UCSD-AML1 (cell line): ENCODE results near the gene TMEM108.
A peak's percentile ranks its signal among the peaks of the same experiment; 100 is the strongest.
"Not testable (repeated sequence)": the region's sequence is repeated elsewhere in the genome, so short reads cannot be mapped to it uniquely, and the experiment has no call there.

ENCODE experiments used
- DNase-seq: peaks from one replicate; lab custom pipeline; 2025; ENCODE audit not compliant: unreplicated experiment; lab: John Stamatoyannopoulos, UW

TMEM108 gene

GRCh38 chr3:133038089-133038730, at the start of gene TMEM108:
Gene TMEM108 (plus strand): TSS chr3:133038391.
- no peak for DNase-seq

GRCh38 chr3:132995971-132996370, 42.2 kb upstream of the TMEM108 start:
- no peak for DNase-seq

- no peak for DNase-seq
Measured at GRCh38 chr3:132997404-132998185, 40.6 kb upstream of the TMEM108 start.

- not testable (repeated sequence) for DNase-seq
Measured at GRCh38 chr3:133005032-133005431, 33.2 kb upstream of the TMEM108 start.

- no peak for DNase-seq
Measured at GRCh38 chr3:133007601-133008000, 30.6 kb upstream of the TMEM108 start.

GRCh38 chr3:133014325-133014724, 23.9 kb upstream of the TMEM108 start:
- DNase-seq, result no peak

- not testable (repeated sequence) for DNase-seq
Measured at GRCh38 chr3:133015573-133015972, 22.6 kb upstream of the TMEM108 start.

- no peak for DNase-seq
Measured at GRCh38 chr3:133016838-133017309, 21.3 kb upstream of the TMEM108 start.

GRCh38 chr3:133018921-133019320, 19.3 kb upstream of the TMEM108 start:
- DNase-seq, result no peak

- DNase-seq, result no peak
Measured at GRCh38 chr3:133021206-133021605, 17.0 kb upstream of the TMEM108 start.

GRCh38 chr3:133023362-133023761, 14.8 kb upstream of the TMEM108 start:
- DNase-seq, result no peak

- DNase-seq, result no peak
Measured at GRCh38 chr3:133025546-133025945, 12.6 kb upstream of the TMEM108 start.

GRCh38 chr3:133032301-133032700, 5.9 kb upstream of the TMEM108 start:
- no peak for DNase-seq

GRCh38 chr3:133037436-133037835, 755 bp upstream of the TMEM108 start:
- no peak for DNase-seq

- no peak for DNase-seq
Measured at GRCh38 chr3:133038731-133039375, 662 bp downstream of the TMEM108 start.

GRCh38 chr3:133040696-133041523, 2.7 kb downstream of the TMEM108 start:
- peak; percentile 58 for DNase-seq

- no peak for DNase-seq
Measured at GRCh38 chr3:133041524-133041829, 3.3 kb downstream of the TMEM108 start.

- no peak for DNase-seq
Measured at GRCh38 chr3:133042778-133043177, 4.6 kb downstream of the TMEM108 start.

GRCh38 chr3:133047980-133048379, 9.8 kb downstream of the TMEM108 start:
- no peak for DNase-seq

- DNase-seq, result no peak
Measured at GRCh38 chr3:133049491-133049890, 11.3 kb downstream of the TMEM108 start.

GRCh38 chr3:133050891-133051290, 12.7 kb downstream of the TMEM108 start:
- no peak for DNase-seq
